ENCODE data around the gene ZBTB17. TPM values are rescaled to one million over a fixed set of nuclear protein-coding genes. Genes with fewer than 3 reads are reported as not detected.
"Not testable (repeated sequence)": the region's sequence is repeated elsewhere in the genome, so short reads cannot be mapped to it uniquely, and the experiment has no call there.

Gene ZBTB17
- polyA plus RNA-seq, 1 experiment, result 43.3 TPM

GRCh38 chr1:15988856-15989736 is 13.2 kb upstream of the ZBTB17 start:
- TF ChIP-seq, protein P1, sequence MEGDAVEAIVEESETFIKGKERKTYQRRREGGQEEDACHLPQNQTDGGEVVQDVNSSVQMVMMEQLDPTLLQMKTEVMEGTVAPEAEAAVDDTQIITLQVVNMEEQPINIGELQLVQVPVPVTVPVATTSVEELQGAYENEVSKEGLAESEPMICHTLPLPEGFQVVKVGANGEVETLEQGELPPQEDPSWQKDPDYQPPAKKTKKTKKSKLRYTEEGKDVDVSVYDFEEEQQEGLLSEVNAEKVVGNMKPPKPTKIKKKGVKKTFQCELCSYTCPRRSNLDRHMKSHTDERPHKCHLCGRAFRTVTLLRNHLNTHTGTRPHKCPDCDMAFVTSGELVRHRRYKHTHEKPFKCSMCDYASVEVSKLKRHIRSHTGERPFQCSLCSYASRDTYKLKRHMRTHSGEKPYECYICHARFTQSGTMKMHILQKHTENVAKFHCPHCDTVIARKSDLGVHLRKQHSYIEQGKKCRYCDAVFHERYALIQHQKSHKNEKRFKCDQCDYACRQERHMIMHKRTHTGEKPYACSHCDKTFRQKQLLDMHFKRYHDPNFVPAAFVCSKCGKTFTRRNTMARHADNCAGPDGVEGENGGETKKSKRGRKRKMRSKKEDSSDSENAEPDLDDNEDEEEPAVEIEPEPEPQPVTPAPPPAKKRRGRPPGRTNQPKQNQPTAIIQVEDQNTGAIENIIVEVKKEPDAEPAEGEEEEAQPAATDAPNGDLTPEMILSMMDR (IDR thresholded peaks at IDR 0.05; ENCODE audit: insufficient read depth, low read depth, low read length), result no peak
- ChIA-PET CTCF (interaction anchor here (1.2 to 1.5 kb wide), 3 partner anchors 21 to 197 kb away, joined by 3 to 6 read pairs (median 4); no protein-coding TSS in a partner anchor), POLR2A (no interaction called here)
- DNase-seq (ENCODE audit: low read depth), result no peak
- Histone ChIP-seq H3K27me3 (ENCODE audit: control insufficient read depth, insufficient read depth, low read length) (no peaks in the 10 kb centered on the region), H3K36me3 (ENCODE audit: control insufficient read depth, insufficient read depth, low read length) (no peaks in the 10 kb centered on the region), H3K4me3 (ENCODE audit: low read depth, low read length) (no peak overlapping the region)

DNA sequence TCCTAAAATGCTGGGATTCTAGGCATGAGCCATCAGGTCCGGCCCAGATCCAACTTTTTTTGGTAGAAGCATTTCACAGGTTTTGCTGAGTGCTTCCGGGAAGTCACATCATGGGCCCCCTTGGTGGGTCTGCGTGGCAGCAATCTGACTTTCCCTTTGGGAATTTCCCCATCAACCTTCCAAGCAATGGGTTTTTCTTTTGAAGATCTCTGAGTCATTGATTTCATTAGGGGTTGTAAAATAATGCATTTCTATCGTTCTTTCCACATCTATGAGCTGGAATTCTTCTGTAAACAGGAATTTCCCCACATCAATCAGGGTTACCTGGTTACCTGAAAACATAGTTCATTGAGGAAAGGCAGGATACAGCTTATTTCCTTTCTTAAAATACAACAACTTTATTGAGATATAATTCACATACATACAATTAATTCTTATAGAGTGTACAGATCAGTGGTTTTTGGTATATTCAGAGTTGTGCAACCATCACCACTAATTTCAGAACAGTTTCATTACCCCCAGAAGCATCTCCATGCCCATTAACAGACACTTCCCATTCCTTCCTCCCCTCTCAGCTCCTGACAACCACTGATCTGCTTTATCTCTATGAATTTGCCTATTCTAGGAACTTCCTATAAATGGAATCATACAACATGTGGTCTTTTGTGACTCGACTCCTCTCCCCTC is 9.9 kb upstream of the ZBTB17 start:
- no peaks in the 10 kb centered on the region for H3K27me3 ChIP-seq (ENCODE audit: control insufficient read depth, insufficient read depth, low read length)
- POLR2A ChIA-PET, result no interaction called here
- no peak for DNase-seq (ENCODE audit: low read depth)
- TF ChIP-seq, protein P1 (IDR thresholded peaks at IDR 0.05; ENCODE audit: insufficient read depth, low read depth, low read length), result no peak
- H3K4me3 ChIP-seq (ENCODE audit: low read depth, low read length), result no peak overlapping the region
- CTCF ChIA-PET, result interaction anchor here (1.0 to 2.0 kb wide), 7 partner anchors 9 to 194 kb away, joined by 3 to 5 read pairs (median 4); partner anchors contain the start of gene ZBTB17
- no peaks in the 10 kb centered on the region for H3K36me3 ChIP-seq (ENCODE audit: control insufficient read depth, insufficient read depth, low read length)

DNA sequence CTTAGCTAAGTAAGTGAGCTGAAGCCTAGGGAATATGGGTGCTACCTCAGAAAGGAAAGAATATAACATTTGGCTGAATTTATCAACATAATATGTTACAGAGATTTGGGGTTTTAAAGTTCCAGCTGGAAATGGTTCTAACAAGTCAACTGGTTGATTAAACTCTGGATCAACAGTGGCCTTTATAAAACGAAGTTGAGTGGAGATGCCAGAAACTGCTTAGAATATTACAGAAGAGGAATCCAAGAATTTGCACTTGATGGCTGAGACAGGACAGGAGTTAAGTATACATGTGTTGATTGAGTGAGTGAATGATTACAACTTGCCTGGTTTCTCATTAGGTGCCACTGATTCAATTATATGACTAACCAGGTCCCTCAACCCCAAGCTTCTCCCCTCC is 7.4 kb upstream of the ZBTB17 start:
- Histone ChIP-seq H3K27me3 (ENCODE audit: control insufficient read depth, insufficient read depth, low read length) (no peaks in the 10 kb centered on the region), H3K4me3 (ENCODE audit: low read depth, low read length) (no peak overlapping the region), H3K36me3 (ENCODE audit: control insufficient read depth, insufficient read depth, low read length) (no peaks in the 10 kb centered on the region)
- ChIA-PET CTCF (interaction anchor here (0.6 to 2.2 kb wide), 2 partner anchors 11 to 168 kb away, joined by 3 to 10 read pairs; no protein-coding TSS in a partner anchor), POLR2A (no interaction called here)
- TF ChIP-seq, protein P1 (IDR thresholded peaks at IDR 0.05; ENCODE audit: insufficient read depth, low read depth, low read length), result no peak
- DNase-seq (ENCODE audit: low read depth), result no peak

DNA sequence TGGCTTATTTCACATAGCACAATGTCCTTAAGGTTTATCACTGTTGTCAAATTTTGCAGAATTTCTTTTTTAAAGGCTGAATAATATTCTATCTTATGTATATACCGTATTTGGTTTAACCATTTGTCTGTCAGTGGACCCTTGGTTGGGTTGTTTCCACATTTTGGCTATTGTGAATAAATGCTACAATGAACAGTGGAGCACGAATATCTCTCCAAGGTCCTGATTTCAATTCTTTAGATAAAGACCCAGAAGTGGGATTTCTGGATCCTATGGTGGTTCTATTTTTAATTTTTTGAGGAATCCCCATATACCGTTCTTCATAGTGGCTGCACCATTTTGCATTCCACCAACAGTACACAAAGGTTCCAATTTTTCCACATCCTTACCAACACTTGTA is 5.8 kb upstream of the ZBTB17 start:
- no peak for DNase-seq (ENCODE audit: low read depth)
- Histone ChIP-seq H3K36me3 (ENCODE audit: control insufficient read depth, insufficient read depth, low read length) (no peaks in the 10 kb centered on the region), H3K27me3 (ENCODE audit: control insufficient read depth, insufficient read depth, low read length) (no peaks in the 10 kb centered on the region), H3K4me3 (ENCODE audit: low read depth, low read length) (no peak overlapping the region)
- ChIA-PET CTCF (no interaction called here), POLR2A (no interaction called here)
- TF ChIP-seq, protein P1 (IDR thresholded peaks at IDR 0.05; ENCODE audit: insufficient read depth, low read depth, low read length), result no peak

DNA sequence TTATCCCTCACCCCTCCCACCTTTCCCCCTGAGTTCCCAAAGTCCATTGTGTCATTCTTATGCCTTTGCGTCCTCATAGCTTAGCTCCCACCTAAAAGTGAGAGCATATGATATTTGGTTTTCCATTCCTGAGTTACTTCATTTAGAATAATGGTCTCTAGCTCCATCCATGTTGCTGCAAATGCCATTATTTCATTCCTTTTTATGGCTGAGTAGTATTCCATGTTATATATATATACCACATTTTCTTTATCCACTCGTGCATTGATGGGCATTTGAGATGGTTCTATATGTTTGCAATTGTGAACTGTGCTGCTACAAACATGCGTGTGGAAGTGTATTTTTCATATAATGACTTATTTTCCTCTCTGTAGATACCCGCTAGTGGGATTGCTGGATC is 2.0 kb upstream of the ZBTB17 start:
- DNase-seq (ENCODE audit: low read depth); H3K36me3 ChIP-seq (ENCODE audit: control insufficient read depth, insufficient read depth, low read length); H3K4me3 ChIP-seq (ENCODE audit: low read depth, low read length); H3K27me3 ChIP-seq (ENCODE audit: control insufficient read depth, insufficient read depth, low read length); CTCF ChIA-PET; POLR2A ChIA-PET: not testable (repeated sequence)
